HL-60/S4 (cell line): ENCODE data around the gene RAMP1.
"Not testable (repeated sequence)": the region's sequence is repeated elsewhere in the genome, so short reads cannot be mapped to it uniquely, and the experiment has no call there.

Experiments used
- in situ Hi-C: fragments of 300-500 bp; cut with MboI; formaldehyde crosslinking; loops from 2 replicates; pipeline ENCODE4 v1.14.3; 2022; ENCODE audit warnings: low sequenced_read_pairs

The RAMP1 gene

DNA sequence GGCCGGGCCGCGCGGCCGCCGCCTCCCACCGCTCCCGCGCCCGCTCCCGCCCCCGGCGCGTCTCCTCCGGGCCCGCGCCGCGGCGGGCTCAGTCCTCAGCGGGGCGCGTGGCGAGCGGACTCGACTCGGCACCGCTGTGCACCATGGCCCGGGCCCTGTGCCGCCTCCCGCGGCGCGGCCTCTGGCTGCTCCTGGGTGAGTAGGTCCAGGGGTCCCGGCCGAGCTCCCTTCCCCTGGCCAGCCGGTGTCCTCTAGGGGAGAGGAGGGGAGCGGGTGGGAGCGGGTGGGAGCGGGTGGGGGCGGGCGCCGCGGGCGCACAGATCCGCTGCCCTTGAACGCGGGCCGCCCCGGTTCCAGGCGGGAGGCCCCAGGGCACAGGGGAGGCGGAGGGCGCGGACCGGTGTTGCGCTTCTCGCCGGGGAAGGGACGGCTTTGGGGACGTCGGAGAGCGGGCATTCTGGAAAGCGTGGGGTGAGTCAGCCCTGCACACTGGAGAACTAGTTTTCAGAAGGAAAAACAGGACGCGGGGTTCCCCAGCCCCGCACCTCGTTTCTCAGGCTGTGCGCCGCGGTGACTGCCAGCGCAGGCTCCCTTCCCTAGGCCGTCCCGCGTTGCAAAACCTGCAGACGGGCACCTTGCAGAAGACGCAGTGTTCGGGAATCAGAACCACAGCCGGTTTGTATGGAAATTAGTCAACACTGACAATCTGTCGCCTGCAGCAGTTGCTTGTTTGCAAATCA is at the start of gene RAMP1:
Gene RAMP1 (plus strand): TSS at position 91 of the 740 bp plus-strand sequence. CDS start 53 bp downstream, at position 144.
- in situ Hi-C loops = loop anchor here (25.0 kb wide), 1 partner anchor 253 kb away; the partner anchor contains the start of gene ESPNL

- in situ Hi-C loops = no loop called here
Observed at GRCh38 chr2:237815637-237816036, 43.8 kb upstream of the RAMP1 start.

GRCh38 chr2:237816531-237816930 is 42.9 kb upstream of the RAMP1 start:
- in situ Hi-C loops = no loop called here

GRCh38 chr2:237818066-237818473 is 41.4 kb upstream of the RAMP1 start:
- in situ Hi-C loops = no loop called here

- in situ Hi-C loops = no loop called here
Observed at GRCh38 chr2:237819231-237819630, 40.2 kb upstream of the RAMP1 start.

DNA sequence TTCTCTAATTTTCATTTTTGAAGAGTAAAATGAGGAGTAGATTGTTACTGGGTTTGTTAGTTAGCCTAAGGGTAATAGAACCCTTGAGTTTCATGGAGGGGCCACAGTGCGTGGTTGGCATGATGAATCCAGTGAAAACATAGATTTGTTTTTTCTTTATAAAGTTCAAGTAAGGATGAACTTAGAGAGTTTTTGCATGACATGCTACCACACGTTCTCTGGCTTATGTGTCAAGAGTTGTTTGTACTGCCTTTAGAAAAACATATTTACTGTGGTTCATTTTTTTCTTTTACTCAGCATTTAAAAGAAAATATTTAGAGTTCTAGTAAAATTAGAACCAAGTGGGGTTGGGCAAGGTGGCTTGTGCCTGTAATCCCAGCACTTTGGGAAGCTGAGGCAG is 39.0 kb upstream of the RAMP1 start:
- in situ Hi-C loops = no loop called here

GRCh38 chr2:237823544-237823943 is 35.9 kb upstream of the RAMP1 start:
- in situ Hi-C loops = no loop called here

DNA sequence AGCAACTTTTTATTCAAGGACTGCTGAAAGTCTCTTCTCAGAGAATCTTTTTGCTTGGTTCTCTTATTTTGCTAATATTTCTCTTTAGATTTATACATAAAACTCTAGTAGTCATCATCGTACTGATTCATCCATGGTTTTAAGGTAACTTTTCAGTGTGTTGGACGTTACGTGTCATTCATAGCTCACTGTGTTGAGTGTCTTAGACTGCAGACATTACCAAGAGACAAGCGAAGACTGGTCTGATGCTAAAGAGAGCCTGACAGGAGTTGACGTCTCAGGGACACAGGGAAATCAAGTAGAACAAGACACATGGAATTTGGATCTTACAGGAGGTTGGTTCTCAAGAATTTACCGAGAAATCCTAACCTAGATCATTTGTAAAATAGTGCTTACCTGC is 35.3 kb upstream of the RAMP1 start:
- in situ Hi-C loops = no loop called here

DNA sequence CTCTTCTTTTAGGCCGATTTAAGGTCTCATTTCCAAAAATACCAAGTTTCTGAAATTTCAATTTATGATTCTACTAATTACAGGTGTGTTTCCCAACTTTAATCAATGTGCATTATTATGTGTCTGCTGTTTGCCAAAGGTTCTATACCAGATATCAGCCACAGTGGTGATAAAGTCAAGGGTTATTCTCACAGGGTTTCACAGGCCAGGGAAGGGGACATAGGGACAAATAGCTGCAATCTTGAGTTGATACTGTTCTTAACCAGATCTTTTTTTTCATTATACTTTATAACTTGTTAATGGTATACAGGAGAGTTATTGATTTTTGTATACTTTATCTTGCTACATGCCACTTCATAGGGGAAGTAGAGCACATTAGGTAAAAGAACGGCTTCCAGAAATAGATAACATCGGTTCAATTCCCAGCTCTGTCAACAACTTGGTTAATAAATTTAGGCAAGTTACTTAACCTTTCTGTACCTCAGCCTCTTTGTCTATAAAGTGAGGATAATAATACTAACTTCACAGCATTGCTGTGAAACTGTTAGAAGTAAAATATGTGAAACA is 31.9 kb upstream of the RAMP1 start:
- in situ Hi-C loops = no loop called here

GRCh38 chr2:237830522-237830921 is 28.9 kb upstream of the RAMP1 start:
- in situ Hi-C loops = no loop called here

DNA sequence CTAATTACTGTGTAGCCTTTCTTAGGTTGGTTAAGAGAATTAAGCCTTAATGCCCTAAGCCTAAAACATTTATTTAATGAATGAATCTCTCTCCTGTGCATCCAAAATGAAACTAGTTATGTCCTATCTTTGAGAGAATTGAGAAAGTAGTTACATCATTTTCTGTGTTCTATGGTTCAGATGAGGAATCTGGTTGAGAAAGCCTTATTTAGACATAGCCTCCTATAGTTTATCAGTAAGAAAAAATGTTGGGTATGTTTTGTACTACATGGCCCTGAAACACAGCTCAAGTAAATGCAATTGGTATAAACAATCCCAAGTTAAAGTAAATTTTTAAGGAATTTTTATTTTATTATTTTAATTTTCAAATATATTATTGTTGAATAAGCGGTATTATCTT is 25.9 kb upstream of the RAMP1 start:
- in situ Hi-C loops = no loop called here

DNA sequence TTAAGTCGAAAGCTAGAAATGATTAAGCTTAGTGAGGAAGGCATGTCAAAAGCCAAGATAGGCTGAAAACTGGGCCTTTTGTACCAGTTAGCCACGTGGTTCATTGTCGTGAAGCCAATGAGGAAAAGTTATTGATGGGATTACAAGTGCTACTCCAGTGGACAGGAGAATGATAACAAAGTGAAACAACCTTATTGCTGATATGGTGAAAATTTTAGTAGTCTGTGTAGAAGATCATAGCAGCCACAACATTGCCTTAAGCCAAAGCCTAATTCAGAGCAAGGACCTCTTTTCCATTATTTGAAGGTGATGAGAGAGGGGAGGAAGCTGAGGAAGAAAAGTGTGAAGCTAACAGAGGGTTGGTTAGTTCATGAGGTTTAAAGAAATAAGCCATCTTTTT is 24.1 kb upstream of the RAMP1 start:
- in situ Hi-C loops = no loop called here

GRCh38 chr2:237841051-237841450 is 18.4 kb upstream of the RAMP1 start:
- in situ Hi-C loops = no loop called here

DNA sequence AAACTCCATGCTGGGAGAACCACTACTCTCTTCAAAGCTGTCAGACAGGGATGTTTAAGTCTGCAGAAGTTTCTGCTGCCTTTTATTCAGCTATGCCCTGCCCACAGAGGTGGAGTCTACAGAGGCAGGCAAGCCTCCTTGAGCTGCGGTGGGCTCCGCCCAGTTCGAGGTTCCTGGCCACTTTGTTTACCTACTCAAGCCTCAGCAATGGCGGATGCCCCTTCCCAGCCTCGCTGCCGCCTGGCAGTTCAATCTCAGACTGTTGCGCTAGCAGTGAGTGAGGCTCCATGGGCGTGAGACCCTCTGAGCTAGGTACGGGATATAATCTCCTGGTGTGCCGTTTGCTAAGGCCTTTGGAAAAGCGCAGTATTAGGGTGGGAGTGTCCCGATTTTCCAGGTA is 10.5 kb upstream of the RAMP1 start:
- in situ Hi-C loops = not testable (repeated sequence)

DNA sequence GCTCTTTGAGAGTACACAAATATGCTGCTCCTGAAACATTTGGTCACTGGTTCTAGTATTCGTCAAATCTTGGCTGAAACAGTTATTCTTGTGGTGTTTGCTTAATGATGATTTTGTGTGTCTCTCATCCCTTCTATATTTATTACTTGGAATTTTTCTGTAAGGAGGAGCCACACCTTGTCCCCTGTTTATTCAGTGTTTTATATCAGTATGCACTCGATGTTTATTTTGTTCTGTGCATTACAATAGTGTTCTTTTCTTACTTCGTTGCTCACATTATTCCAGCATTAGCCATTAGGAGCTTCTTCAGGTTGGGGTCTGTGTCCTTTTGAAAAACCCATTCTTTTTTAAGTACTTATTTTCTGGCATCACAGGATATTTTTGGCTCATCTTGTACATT is 5.1 kb upstream of the RAMP1 start:
- in situ Hi-C loops = loop anchor here (25.0 kb wide), 1 partner anchor 258 kb away; the partner anchor contains the start of gene ESPNL

GRCh38 chr2:237857791-237858190 is 1.6 kb upstream of the RAMP1 start:
- in situ Hi-C loops = loop anchor here (25.0 kb wide), 1 partner anchor 255 kb away; the partner anchor contains the start of gene ESPNL

DNA sequence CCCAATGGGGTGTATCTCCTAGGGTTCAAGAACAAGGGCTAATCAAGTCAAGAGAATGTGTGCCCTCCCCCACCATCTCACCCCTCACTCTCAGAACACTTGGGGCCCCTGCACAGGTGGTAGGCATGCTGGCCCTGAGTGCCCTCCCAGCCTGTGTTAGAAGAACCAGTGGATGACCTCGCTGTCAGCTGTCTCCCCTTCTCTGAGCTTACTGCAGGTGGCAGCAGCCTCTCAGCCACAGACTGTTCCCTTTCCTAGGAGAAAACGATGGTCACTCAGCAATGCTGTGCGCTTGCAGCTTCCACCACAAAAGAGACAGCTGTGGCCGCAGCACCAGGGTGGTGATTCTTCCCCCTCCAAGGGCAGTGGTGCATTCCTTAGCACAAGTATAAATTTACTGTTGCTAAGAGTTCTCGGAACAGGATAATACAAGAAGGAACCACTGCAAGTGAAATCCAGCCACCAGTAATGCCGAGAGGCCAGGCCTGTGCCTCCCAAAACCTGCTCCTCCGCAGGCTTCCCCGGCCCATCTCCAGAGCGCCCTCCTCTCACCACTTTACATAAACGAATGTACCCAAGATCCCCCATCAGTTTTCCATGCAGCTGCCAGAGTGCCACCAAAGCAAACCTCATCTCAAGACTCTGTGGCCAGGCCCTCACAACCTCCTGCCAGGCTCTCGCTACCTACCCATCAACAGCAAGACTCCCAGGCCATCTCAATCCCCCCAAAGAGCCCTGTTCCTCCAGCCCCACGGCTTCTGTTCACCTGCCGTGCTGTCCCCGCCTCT is 935 bp upstream of the RAMP1 start:
- in situ Hi-C loops = loop anchor here (25.0 kb wide), 1 partner anchor 254 kb away; the partner anchor contains the start of gene ESPNL

GRCh38 chr2:237859082-237859433 is 365 bp upstream of the RAMP1 start:
- in situ Hi-C loops = loop anchor here (25.0 kb wide), 1 partner anchor 253 kb away; the partner anchor contains the start of gene ESPNL

- in situ Hi-C loops = loop anchor here (25.0 kb wide), 1 partner anchor 252 kb away; the partner anchor contains the start of gene ESPNL
Observed at GRCh38 chr2:237860273-237860935, 981 bp downstream of the RAMP1 start.

GRCh38 chr2:237861875-237862527 is 2.6 kb downstream of the RAMP1 start:
- in situ Hi-C loops = loop anchor here (25.0 kb wide), 1 partner anchor 250 kb away; the partner anchor contains the start of gene ESPNL
